ENCODE results near the gene CSF2RB.

CSF2RB gene

DNA sequence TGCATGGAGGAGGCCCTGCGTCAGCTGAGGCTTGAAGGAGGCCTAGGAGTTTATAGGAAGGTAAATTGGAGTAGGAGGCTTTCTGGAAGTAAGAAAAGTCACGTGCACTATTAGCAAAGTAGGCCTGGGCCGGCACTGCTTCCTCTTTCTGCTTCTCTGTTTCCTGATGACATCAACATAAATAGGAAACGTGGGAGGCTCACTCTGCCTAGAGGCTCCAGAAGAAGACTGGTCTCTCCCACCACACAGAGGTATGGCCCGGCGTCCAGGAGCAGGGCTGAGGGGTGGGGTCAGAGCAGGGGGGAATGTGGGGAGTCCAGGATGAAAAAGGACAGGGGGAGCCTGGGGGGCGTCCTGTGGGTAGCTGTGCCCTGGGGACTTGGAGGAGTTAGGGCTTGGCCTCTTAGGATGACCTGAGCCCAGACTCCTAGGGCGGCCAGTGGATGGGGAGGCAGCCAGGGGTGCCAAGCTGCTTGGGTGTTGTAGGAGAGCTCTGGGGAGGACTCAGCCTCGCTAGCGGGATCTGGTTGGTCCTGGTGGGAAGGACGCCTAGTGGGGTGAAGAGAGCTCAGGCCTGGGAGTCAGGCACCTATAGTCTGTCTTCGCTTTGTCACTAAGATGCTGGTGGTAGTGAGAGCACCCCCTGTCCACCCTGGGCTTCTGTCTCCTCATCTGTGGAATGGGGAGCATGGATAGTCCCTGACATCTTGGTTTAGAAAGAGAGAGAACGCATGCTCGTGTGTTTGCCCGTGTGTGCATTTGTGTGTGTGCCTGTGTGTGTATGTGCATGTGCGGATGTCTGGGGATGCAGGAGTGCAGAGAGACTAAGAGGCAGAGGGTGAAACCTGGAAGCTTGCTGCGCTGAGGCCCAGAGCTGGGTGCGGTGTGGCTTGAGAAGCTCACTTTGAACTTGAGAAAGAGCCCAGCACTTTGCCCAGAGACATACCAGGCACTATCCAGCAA is at the start of gene CSF2RB:
Gene CSF2RB (plus strand): TSS at position 202 of the 963 bp plus-strand sequence. CDS start 8,580 bp downstream, outside the sequence.
- no peak for DNase-seq (ENCODE audit: low read depth in 3 of 3)

- DNase-seq (ENCODE audit: low read depth in 3 of 3) = no peak
Measured at GRCh38 chr22:36863979-36864378, 49.4 kb upstream of the CSF2RB start.

DNA sequence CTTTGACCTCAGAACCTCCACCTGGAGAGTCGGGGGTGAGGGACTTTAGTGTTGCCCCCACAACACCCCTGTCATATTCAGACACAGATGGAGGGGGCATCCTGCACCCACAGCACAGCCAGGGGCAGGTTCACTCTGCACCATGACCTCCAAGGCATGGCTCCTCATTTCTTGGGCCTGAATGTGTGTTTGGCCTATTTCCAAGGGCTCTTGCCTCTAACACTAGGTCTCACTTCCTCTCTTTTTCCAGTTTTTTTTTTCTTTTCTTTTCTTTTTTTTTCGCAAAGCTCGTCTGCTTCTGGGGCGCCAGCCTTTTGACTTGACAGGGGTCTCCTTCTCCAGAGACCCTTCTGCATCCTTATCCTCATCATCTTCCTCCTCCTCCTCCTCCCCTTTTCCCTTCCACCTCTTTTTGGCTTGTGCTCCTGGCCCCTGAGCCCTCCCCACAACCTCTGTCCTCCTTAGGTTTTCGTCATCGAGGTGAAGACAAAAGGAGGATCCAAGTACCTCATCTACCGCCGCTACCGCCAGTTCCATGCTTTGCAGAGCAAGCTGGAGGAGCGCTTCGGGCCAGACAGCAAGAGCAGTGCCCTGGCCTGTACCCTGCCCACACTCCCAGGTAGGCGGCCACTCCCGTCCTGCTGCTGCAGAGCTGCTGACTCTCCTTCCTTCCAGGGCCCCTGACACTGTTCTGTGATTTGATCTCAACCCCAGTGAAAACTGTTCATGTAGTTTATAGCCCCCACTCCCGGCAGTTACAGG is 48.8 kb upstream of the CSF2RB start:
- no peak for DNase-seq (ENCODE audit: low read depth in 3 of 3)

- DNase-seq (ENCODE audit: low read depth in 3 of 3) = no peak
Measured at GRCh38 chr22:36865346-36865745, 48.1 kb upstream of the CSF2RB start.

DNA sequence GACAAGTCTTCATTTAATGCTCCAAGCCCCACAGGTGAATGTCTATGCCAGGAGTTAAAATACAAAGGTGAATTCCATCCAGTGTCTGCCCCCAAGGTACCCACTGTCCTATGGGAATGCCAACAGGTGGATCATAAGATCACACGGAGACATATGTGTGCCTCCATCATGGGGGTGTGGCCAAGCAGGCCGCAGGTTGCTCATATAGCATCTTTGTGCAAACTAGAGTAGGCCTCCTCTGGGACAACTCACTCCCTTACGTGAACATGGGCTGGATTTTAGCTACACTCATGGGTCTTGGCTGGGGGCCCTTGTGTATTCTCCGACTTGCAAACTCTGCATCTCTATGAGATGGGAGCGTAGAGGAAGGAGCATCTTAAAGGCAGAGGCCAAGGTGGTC is 45.7 kb upstream of the CSF2RB start:
- DNase-seq (ENCODE audit: low read depth in 3 of 3) = no peak

DNA sequence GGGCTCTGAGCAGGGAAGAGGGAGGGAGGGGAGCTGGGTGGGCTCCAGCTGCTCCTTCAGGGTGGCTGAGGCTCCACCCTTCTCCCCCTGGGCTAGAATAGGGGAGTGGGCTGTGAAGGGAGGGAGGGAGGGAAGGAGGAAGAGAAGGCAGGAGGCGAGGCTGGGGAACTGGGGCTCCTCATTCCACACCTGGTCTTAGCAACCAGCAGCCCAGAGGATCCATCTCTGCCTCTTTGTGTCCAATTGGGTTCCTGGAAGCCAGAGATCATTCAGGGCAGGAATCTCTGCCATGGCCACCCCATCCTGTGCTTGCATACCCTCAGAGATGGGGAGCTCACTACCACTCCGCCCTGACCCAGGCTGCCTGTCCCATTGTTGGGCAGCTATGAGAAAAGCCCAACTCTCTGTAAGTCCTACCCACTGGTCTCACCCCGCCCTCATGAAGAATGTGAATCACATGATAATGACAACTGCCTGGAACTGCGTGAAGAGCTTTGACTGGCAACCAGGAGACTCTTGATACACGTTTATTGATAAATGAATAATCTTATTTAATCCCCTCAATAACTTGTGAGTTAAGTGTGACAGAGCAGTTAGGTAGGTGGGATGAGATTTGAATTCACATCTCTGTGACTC is 44.8 kb upstream of the CSF2RB start:
- DNase-seq (ENCODE audit: low read depth in 3 of 3) = no peak

- no peak for DNase-seq (ENCODE audit: low read depth in 3 of 3)
Measured at GRCh38 chr22:36870250-36870649, 43.2 kb upstream of the CSF2RB start.

GRCh38 chr22:36871669-36872081 is 41.8 kb upstream of the CSF2RB start:
- no peak for DNase-seq (ENCODE audit: low read depth in 3 of 3)

DNA sequence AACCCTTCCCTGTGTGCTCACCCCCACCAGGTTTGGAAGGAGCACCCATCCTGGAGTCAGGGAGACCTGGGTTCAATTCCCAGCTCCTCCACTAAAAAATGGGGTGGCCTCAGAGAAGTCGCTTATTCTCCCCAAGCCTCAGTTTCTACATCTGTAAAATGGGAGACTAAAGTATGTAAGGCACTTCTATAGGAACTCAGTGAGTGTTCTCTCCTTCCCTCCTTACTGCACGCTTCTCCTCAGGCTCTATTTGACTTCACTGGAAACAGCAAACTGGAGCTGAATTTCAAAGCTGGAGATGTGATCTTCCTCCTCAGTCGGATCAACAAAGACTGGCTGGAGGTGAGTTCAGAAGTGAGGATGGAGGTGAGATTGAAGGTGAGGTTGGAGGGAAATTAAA is 41.3 kb upstream of the CSF2RB start:
- no peak for DNase-seq (ENCODE audit: low read depth in 3 of 3)

GRCh38 chr22:36872866-36873498 is 40.4 kb upstream of the CSF2RB start:
- DNase-seq (ENCODE audit: low read depth in 3 of 3) = no peak

DNA sequence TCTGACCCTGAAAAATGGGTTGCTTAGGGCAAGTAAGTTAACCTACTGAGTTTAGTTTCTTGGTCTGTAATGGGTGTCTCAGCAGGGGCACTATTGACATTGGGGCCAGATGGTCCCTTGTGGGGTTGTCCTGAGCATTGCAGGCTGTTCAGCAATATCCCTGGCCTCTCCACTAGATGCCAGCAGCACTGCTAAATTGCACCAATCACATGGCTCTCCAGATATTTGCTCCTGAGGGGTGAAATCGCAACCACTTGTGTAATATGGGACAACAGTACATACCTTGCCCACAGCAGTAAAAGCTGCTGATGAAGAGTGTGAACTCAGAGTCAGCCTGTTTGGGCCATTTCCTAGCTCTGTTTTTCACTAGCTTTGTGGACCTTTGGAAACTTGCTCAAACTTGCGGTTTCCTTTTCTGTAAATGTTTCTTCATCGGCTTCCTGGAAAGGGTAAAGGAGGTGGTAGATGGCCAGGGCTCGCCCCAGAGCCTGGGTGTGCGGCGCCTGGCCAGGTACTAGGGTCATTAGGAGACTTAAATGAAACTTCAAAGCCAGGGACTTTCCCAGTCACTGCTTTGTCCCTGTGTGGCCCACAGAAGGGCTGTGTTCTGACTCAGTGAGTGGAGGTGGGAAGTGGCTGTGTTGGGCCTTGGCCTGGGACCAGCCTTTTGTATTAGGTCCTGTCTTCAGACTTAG is 39.7 kb upstream of the CSF2RB start:
- DNase-seq (ENCODE audit: low read depth in 3 of 3) = peak in 1 of 3 experiments; percentile 33

DNA sequence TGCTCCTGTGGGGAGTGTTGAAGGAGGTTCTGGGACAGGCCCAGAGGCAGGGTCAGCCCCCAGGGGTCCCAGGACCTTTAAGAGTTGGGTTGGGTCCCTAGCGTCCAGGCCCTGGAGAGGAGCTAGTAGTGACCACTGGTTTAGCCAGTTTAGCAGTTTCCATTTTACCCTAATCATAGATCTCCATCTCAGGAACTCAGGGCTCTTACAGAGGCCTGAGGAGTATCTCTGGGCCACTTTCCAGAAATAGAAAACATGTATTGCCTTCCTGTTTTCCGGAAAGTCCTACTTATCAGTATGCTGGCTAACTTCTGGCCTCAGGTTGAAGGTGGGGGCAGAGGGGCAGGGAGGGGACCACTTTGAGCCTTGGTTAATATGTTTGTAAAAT is 39.1 kb upstream of the CSF2RB start:
- DNase-seq (ENCODE audit: low read depth in 3 of 3) = no peak

DNA sequence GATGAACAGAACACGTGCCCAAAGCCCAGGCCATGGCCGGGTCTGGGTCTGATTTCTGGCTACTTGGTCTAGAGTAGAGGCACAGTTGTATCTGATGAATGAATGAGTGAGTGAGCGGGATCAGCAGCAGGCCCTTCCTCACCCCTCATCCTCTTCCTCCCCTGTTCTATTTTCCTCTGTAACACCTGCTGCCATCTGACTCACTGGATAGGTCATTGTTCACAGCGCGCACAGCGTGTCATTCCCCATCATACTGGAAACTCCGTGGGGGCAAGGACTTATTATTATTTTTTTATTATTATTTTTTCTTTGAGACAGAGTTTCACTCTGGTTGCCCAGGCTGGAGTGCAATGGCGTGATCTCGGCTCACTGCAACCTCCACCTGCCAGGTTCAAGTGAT is 38.7 kb upstream of the CSF2RB start:
- DNase-seq (ENCODE audit: low read depth in 3 of 3) = no peak

DNA sequence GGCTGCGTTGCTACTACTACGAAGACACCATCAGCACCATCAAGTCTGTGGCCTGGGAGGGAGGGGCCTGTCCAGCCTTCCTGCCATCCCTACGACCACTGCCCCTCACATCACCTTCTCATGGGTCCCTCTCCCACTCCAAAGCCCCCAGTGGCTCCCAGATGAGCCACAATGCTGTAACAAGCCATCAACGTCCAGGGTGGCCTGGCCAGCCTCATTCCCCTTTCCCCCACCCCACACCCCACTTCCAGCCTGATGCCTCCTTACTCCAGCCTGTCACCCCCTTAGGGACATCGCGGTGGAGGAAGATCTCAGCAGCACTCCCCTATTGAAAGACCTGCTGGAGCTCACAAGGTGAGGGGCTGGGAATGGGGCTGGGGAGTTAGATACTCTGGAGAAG is 37.7 kb upstream of the CSF2RB start:
- DNase-seq (ENCODE audit: low read depth in 3 of 3) = no peak

DNA sequence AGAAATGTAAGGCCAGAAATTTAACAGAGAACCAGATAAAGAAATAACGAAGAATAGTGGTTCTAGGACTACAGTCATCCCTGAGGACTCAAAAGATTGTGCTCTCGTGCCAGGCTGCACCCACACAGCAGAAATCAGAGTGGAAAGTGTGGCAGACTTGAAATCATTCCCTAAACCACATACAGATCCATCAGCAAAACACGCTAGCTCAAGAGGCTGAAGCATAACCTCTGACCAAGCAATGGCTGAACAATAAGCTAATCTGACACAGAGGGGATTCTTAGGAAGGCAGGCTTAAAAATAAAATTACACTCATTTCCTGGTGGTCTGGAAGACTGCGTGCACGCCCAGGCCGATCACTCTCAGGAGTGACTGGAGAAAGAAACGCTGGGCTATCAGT is 33.7 kb upstream of the CSF2RB start:
- no peak for DNase-seq (ENCODE audit: low read depth in 3 of 3)

DNA sequence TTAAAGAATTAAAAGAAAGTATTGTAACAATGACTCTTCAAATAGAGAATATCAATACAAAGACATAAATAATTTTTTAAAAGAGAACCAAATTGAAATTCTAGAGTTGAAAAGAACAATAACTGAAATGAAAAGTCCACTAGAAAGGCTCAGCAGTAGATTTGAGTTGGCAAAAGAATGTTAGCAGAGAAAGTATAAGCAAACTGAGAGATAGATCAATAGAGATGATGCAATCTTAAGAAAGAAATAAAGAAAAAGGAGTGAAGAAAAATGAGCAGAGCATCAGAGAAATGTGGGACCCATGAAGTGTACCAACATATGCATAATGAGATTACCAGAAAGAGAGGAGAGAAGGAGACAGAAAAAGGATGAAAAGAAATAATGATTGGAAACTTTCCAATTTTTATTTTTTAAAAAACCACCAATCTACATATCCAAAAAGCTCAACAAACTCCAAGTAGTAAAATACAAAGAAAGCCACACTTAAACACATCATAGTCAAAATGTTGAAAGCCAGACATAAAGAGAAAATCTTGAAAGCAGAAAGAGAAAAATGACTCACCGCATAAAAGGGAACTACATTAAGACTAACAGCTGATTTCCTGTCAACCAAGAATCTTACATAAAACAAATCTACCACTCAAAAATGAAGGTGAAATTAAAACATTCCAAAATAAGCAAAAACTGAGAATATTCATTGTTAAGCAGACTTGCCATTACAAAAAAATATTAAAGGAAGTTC is 31.8 kb upstream of the CSF2RB start:
- DNase-seq (ENCODE audit: low read depth in 3 of 3) = no peak

- no peak for DNase-seq (ENCODE audit: low read depth in 3 of 3)
Measured at GRCh38 chr22:36884349-36885158, 28.9 kb upstream of the CSF2RB start.

DNA sequence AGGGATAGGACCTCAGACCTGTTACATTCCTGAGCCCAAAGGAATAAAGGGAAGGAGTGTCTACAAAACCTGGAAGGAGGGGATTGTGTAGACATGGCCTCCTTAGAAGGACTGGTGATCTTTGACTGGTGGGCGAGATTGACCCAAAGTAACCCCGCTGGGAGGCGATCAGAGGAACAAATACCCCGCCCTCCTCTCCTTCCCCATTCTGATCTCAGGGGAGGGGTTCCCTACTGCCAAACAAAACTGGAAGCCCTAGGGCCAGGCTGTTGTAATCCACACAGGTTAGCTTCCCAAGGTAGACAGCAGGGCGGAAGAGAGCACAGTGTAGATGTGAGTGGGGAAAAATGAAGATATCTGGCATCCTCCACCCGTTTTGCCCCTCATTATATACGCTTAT is 28.0 kb upstream of the CSF2RB start:
- DNase-seq (ENCODE audit: low read depth in 3 of 3) = no peak

DNA sequence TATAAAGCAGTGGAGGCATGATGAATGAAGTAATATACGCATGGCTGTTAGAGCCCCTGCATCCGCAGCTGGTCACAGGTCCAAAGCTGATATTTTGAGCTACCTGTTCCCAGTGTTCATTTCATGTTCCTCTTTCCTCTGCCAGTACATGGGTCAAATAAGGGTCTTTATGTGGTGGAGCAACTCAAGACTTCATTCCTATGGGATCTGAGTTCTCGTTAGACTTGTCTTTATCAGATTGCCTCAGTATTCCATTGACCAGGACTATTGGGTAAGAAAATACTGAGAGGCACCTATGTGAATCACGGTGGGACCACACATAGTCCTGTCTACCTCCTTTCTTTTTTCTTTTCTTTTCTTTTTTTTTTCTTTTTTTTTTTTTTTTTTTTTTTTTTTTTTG is 27.4 kb upstream of the CSF2RB start:
- DNase-seq (ENCODE audit: low read depth in 3 of 3) = no peak

DNA sequence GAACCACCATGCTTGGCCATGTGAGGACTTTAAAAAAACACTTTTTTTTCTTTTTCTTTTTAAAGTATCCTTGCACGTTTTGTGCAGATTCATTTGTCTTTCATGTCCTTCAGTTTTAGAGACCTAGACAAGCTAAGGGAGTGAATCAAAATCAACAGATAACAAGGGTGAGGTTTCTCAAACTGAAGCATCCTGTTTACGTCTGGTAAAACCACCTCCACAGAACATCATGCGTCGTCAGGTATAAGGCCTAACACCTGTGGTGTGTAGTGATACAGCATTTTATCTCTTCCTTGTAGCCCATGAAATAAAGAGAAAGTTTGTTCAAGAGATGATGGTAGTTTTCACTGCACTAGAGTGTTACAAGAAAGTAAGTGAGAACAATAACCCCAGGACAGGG is 26.3 kb upstream of the CSF2RB start:
- no peak for DNase-seq (ENCODE audit: low read depth in 3 of 3)

Measured in stimulated activated CD4-positive, alpha-beta T cell treated with anti-CD3 and anti-CD28 coated beads, TNF-alpha, amount 100 ng/mL, for 24 hours (primary cell).